Activated naive CD8-positive, alpha-beta T cell treated with anti-CD3 and anti-CD28 coated beads, Interleukin-2, amount 50 U/mL, for 24 hours (primary cell): ENCODE data around the gene CAP1.
A peak's percentile ranks its signal among the peaks of the same experiment; 100 is the strongest.

Experiments used
- ATAC-seq: fragments of 150-1000 bp; cut with Tn5 transposase; one replicate; pipeline ENCODE4 v1.10.0; 2021
- DNase-seq: peaks from one replicate; pipeline ENCODE4 v3.0.0; 2021
- H3K27ac Mint-ChIP-seq: one replicate; pipeline ENCODE4 v1.8.0; 2021; ENCODE audit warnings: mild to moderate bottlenecking, mixed read lengths
- H3K27me3 Mint-ChIP-seq: one replicate; pipeline ENCODE4 v1.8.0; 2021; ENCODE audit warnings: mixed read lengths
- H3K36me3 Mint-ChIP-seq: one replicate; pipeline ENCODE4 v1.8.0; 2021; ENCODE audit warnings: low read depth, mixed read lengths
- H3K4me1 Mint-ChIP-seq: one replicate; pipeline ENCODE4 v1.8.0; 2021; ENCODE audit warnings: mixed read lengths
- H3K4me3 Mint-ChIP-seq: one replicate; pipeline ENCODE4 v1.8.0; 2021; ENCODE audit warnings: mild to moderate bottlenecking, moderate library complexity, mixed read lengths
- H3K9me3 Mint-ChIP-seq: one replicate; pipeline ENCODE4 v1.8.0; 2021; ENCODE audit warnings: mixed read lengths

CAP1 gene

DNA sequence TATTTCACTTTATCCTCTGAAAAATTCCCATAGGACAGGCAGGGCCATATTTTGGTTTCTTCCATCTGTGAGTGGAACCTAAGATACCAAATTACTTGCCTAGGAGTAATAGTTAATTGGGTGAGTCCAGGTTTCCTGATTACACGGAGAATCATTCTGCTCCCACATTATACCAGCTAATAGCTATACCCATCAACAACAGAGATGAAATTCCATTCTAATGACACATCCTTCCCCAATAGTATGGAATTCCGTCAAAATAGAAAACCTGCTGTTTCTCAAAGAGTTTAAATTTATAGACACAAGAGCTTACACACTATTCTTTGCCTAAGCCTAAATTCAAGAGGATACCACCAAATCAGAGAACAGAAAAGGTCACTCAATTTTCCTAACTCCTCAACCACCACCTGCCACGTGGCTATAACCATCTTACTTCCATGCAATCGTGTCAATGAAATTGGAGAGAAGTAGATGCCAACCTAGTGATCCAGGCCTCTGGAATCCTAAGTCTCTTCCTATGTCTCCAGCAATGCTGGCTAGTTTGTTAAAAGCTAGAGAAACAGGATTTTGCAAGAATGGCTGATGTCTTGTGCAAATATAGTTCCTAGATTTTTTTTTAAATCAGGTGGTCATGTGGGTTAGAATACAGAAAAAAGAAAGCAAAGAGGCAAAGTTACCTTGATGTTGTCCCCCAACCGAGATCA lies 50.3 kb downstream of the CAP1 start:
- ATAC-seq (no peak), DNase-seq (no peak)
- H3K4me1 Mint-ChIP-seq: peaks cover 11% of the 10 kb centered on the region
- H3K36me3 Mint-ChIP-seq: peaks cover 42% of the 10 kb centered on the region
- no peak overlapping the region for H3K27ac Mint-ChIP-seq
- H3K27me3 Mint-ChIP-seq: no peaks in the 10 kb centered on the region
- no peak overlapping the region for H3K4me3 Mint-ChIP-seq
- H3K9me3 Mint-ChIP-seq: no peaks in the 10 kb centered on the region

GRCh38 chr1:40092241-40092640 lies 51.7 kb downstream of the CAP1 start:
- Mint-ChIP-seq H3K4me1 (peaks cover 22% of the 10 kb centered on the region), H3K27me3 (no peaks in the 10 kb centered on the region), H3K27ac (no peak overlapping the region), H3K9me3 (no peaks in the 10 kb centered on the region), H3K4me3 (no peak overlapping the region), H3K36me3 (peaks cover 39% of the 10 kb centered on the region)
- ATAC-seq (no peak), DNase-seq (no peak)

DNA sequence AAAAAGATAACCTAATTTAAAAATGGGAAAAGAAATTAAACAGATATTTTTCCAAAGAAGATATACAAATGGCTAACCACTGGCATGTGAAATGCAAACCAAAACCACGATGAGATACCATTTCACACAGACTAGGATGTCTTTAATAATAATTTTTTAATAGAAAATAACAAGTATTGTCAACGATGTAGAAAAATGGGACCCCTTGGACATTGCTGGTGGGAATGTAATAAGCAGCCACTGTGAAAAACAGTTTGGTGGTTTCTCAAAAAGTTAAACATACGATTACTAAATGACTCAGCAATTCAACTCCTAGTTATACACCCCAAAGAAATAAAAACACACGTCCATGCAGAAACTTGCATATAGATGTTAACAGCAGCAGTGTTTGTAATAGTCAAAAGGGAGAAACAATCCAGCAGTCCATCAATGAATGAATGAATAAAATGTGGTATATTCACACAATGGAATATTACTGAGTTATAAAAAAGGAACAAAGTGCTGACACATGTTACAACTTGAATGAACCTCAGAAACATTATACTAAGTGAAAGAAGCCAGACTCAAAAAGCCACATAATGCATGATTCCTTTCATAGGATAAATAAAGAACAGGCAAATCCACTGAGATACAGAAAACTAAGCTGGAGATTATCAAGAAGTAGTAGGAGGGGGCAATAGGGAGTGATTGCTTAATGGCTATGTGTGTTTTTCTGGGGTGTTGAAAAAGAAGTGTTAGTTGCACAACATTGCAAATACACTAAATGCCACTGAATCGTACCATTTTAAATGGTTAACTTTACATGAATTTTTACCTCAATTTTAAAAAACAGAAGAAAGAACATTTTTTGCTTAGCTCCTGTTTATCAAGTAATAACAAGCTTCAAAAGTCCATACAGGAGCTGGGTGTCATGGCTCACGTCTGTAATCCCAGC lies 52.4 kb downstream of the CAP1 start:
- Mint-ChIP-seq H3K27ac (no peak overlapping the region), H3K4me3 (no peak overlapping the region), H3K4me1 (peaks cover 29% of the 10 kb centered on the region), H3K9me3 (no peaks in the 10 kb centered on the region), H3K36me3 (peaks cover 37% of the 10 kb centered on the region), H3K27me3 (peaks cover 2% of the 10 kb centered on the region)
- ATAC-seq (no peak), DNase-seq (no peak)

DNA sequence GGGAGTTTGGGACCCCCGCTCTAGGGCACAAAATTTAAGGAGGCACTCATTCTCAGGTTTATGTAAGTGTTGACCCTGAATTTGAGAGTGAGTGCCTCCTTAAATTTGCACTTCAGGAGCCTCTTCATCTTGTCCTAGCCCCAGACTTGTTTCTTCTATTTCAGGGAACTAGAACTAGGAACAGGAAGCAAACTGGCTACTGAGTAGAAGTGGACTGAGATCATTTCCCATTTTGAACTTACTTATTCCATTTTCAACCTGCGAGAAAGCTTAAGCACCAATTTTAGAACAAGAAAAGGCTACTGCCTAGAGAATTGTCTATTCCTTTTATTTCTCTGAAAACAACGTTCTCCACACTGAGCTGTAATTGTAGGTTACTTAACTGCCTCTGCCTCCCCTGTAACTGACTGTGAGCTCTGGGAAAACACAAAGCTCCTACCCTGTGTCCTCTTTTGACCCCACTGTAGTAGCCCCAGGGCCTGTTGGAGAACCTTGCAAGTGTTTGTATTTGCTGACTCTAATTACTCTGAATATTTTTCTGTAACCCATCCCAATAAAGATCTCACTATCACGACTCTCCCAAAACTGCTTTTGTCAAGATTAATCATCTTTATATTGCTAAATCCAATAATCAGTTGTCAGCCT lies 54.1 kb downstream of the CAP1 start:
- H3K4me3 Mint-ChIP-seq: no peak overlapping the region
- peaks cover 28% of the 10 kb centered on the region for H3K36me3 Mint-ChIP-seq
- DNase-seq: no peak
- peaks cover 29% of the 10 kb centered on the region for H3K4me1 Mint-ChIP-seq
- H3K27ac Mint-ChIP-seq: no peak overlapping the region
- H3K27me3 Mint-ChIP-seq: peaks cover 3% of the 10 kb centered on the region
- H3K9me3 Mint-ChIP-seq: no peaks in the 10 kb centered on the region
- ATAC-seq: no peak

GRCh38 chr1:40095806-40096205 lies 55.3 kb downstream of the CAP1 start:
- H3K27me3 Mint-ChIP-seq: peaks cover 5% of the 10 kb centered on the region
- H3K27ac Mint-ChIP-seq: no peak overlapping the region
- DNase-seq (no peak), ATAC-seq (no peak)
- H3K36me3 Mint-ChIP-seq: peaks cover 20% of the 10 kb centered on the region
- H3K4me1 Mint-ChIP-seq: peaks cover 29% of the 10 kb centered on the region
- no peaks in the 10 kb centered on the region for H3K9me3 Mint-ChIP-seq
- H3K4me3 Mint-ChIP-seq: peak overlapping the region; percentile 98

GRCh38 chr1:40096646-40096976 lies 56.1 kb downstream of the CAP1 start:
- H3K36me3 Mint-ChIP-seq: peaks cover 16% of the 10 kb centered on the region
- H3K27me3 Mint-ChIP-seq: peaks cover 5% of the 10 kb centered on the region
- peaks cover 29% of the 10 kb centered on the region for H3K4me1 Mint-ChIP-seq
- peak overlapping the region; percentile 94 for H3K27ac Mint-ChIP-seq
- ATAC-seq (peak; percentile 26), DNase-seq (no peak)
- no peaks in the 10 kb centered on the region for H3K9me3 Mint-ChIP-seq
- H3K4me3 Mint-ChIP-seq: peak overlapping the region; percentile 98

DNA sequence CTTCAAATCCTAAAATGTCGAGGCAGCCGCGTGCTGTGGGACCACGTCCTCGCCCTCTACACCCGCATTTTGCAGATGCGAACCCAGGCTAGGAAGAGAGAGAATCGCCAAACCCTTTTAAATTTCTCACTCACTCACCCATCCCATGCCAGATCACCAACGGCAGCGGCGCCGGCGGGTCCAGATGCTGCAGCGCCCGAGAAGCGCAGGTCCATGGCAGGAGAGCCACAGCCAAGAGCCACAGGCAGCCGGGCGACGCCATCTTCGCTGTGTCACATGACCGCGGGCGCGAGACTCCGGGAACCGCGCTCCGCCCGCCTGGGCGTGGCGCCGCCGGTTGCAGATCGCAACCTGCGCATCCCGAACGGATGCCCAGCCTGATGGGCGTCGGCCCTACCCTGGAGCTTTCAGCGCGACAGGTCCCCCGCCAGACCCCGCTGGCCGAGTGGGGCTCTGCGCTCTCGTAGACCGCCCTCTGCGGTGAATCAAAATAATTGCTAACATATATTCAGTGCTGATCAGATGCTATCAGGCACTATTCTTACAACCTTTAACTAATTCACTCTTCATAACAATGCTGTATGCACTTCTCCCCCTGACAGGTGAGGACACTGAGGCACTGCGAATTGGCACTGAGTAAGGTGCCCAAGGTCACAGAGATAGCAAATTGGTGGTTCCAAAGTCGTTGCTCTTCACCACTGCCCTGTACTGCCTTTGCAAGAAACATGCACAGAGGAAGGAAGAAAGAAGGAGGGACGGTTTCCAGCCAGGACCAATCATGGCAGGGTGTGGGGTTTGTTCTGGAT lies 56.7 kb downstream of the CAP1 start, which contains the start of gene PPT1:
PPT1 (minus strand) TSS at position 276 of the 806 bp plus-strand sequence; CDS start at position 262, 14 bp downstream.
- DNase-seq (peak; percentile 84), ATAC-seq (peak; percentile 95)
- Mint-ChIP-seq H3K4me3 (peak within 1 kb of the TSS; percentile 98), H3K27ac (peak within 1 kb of the TSS; percentile 94), H3K36me3 (peaks cover 16% of the 10 kb centered on the region), H3K9me3 (peaks cover under 1% of the 10 kb centered on the region), H3K27me3 (peaks cover 5% of the 10 kb centered on the region), H3K4me1 (peaks cover 29% of the 10 kb centered on the region)

GRCh38 chr1:40102038-40102437 lies 61.5 kb downstream of the CAP1 start:
- ATAC-seq: no peak
- Mint-ChIP-seq H3K27ac (no peak overlapping the region), H3K4me3 (no peak overlapping the region), H3K27me3 (peaks cover 5% of the 10 kb centered on the region), H3K36me3 (peaks cover 6% of the 10 kb centered on the region), H3K9me3 (peaks cover 9% of the 10 kb centered on the region), H3K4me1 (peaks cover 10% of the 10 kb centered on the region)
- no peak for DNase-seq

GRCh38 chr1:40102896-40103295 lies 62.4 kb downstream of the CAP1 start:
- Mint-ChIP-seq H3K4me3 (no peak overlapping the region), H3K4me1 (peaks cover 2% of the 10 kb centered on the region), H3K27me3 (peaks cover 3% of the 10 kb centered on the region), H3K9me3 (peaks cover 9% of the 10 kb centered on the region), H3K27ac (no peak overlapping the region), H3K36me3 (peaks cover 6% of the 10 kb centered on the region)
- DNase-seq: no peak
- ATAC-seq: no peak

DNA sequence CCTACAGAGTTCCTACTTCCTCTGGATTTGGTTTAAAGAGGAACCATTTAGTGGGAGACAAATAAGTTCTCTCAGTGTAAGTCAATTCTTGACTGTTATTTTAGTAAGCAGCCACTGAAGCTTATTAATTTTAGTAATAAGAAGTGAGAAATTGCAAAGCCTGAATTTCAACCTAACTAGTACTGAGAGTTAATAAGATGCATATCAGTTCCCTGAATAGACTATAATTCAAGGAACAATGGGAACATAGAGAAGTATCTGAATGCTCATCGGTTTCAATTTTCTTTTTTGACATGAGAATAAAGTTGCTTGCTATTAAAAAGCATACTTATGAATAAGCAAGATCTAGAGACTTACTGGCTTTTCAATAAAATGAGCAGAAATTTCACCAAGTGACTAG lies 64.5 kb downstream of the CAP1 start:
- Mint-ChIP-seq H3K4me1 (peaks cover 2% of the 10 kb centered on the region), H3K27me3 (peaks cover 2% of the 10 kb centered on the region), H3K4me3 (no peak overlapping the region), H3K9me3 (peaks cover 20% of the 10 kb centered on the region), H3K27ac (no peak overlapping the region), H3K36me3 (peaks cover 6% of the 10 kb centered on the region)
- DNase-seq (no peak), ATAC-seq (no peak)

DNA sequence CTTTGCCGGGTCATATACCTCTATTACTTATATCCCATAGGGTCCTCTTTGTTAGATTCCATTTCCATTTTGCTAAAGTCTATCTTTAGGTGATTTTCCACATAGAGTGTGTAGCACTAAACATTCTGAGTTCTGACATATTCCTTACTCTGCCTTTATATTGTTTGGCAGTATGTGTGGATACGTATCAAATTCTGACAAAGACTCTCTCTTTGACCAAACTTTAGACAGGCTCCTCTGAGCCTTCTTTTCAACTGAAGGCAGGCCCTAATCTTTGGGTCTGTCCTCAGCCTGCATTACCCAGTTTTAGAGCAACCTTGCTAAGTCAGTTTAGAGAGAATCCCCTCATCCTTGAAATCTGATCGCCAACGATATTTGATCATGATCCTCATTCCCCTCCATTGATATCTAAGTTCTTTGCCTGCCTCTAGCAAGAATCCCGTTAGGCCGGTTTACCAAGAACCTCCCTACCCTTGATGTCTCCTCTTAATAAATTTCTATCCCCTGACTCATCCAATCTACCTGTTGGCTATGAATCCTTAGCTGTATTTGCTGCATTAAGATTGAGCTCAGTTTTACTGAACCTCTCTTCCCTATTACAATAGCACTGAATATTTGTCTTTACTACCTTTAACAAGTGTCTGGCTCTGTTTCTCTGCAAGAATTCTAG lies 66.9 kb downstream of the CAP1 start:
- no peak for DNase-seq
- peaks cover 2% of the 10 kb centered on the region for H3K27me3 Mint-ChIP-seq
- peaks cover 2% of the 10 kb centered on the region for H3K4me1 Mint-ChIP-seq
- H3K36me3 Mint-ChIP-seq: peaks cover 11% of the 10 kb centered on the region
- peaks cover 23% of the 10 kb centered on the region for H3K9me3 Mint-ChIP-seq
- no peak overlapping the region for H3K4me3 Mint-ChIP-seq
- ATAC-seq: no peak
- no peak overlapping the region for H3K27ac Mint-ChIP-seq

DNA sequence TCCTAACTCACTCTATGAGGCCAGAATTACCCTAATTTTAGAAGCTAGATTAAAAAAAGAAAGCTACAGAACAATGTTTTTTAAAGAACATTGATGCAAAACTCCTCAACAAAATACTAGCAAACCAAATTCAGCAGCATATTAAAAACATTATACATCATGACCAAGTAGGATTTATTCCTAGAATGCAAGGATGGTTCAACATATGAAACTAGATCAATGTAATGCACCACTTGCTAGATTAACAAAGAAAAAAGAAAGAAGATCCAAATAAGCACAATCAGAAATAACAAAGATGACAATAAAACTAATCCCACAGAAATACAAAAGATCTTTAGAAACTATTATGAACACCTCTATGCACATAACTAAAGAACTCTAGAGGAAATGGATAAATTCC lies 69.9 kb downstream of the CAP1 start:
- no peak for ATAC-seq
- Mint-ChIP-seq H3K27ac (no peak overlapping the region), H3K9me3 (peaks cover 17% of the 10 kb centered on the region), H3K4me3 (no peak overlapping the region), H3K4me1 (no peaks in the 10 kb centered on the region), H3K27me3 (peaks cover 15% of the 10 kb centered on the region), H3K36me3 (peaks cover 5% of the 10 kb centered on the region)
- DNase-seq: no peak

- ATAC-seq (no peak), DNase-seq (no peak)
- H3K4me1 Mint-ChIP-seq: no peaks in the 10 kb centered on the region
- peaks cover 5% of the 10 kb centered on the region for H3K36me3 Mint-ChIP-seq
- H3K4me3 Mint-ChIP-seq: no peak overlapping the region
- H3K27me3 Mint-ChIP-seq: peaks cover 17% of the 10 kb centered on the region
- peaks cover 9% of the 10 kb centered on the region for H3K9me3 Mint-ChIP-seq
- no peak overlapping the region for H3K27ac Mint-ChIP-seq
Observed at GRCh38 chr1:40114400-40114799, 73.9 kb downstream of the CAP1 start.

GRCh38 chr1:40120128-40120527 lies 79.6 kb downstream of the CAP1 start:
- no peak overlapping the region for H3K4me3 Mint-ChIP-seq

More at GRCh38 chr1:40120128-40120527, 79.6 kb downstream of the CAP1 start:
- H3K9me3 Mint-ChIP-seq: no peaks in the 10 kb centered on the region
- H3K27me3 Mint-ChIP-seq: peaks cover 7% of the 10 kb centered on the region
- no peak for ATAC-seq
- no peaks in the 10 kb centered on the region for H3K4me1 Mint-ChIP-seq
- DNase-seq: no peak
- no peak overlapping the region for H3K27ac Mint-ChIP-seq
- H3K36me3 Mint-ChIP-seq: no peaks in the 10 kb centered on the region
